Prostate gland (tissue), 2 donors: ENCODE measurements around the gene TTLL10.

ENCODE experiments used
- POLR2A ChIP-seq: fragments of 450-650 bp; IDR thresholded peaks from one replicate; pipeline ENCODE4 v1.6.1; 2016; ENCODE audit warnings: antibody characterized with exemption, mild to moderate bottlenecking
- TF ChIP-seq, protein P1 (sequence below), 4 experiments: fragments of 200-600 bp in 2 of 4; fragments of 450-650 bp in 2 of 4; sonication (generic) in 2 of 4; IDR thresholded peaks; 1 replicate in 3 of 4; 2 replicates in 1 of 4; pipeline ENCODE4 v1.5.1; 2016 to 2019; ENCODE audit warnings: antibody characterized with exemption in 4 of 4, mild to moderate bottlenecking in 2 of 4, moderate library complexity in 2 of 4

DNA sequence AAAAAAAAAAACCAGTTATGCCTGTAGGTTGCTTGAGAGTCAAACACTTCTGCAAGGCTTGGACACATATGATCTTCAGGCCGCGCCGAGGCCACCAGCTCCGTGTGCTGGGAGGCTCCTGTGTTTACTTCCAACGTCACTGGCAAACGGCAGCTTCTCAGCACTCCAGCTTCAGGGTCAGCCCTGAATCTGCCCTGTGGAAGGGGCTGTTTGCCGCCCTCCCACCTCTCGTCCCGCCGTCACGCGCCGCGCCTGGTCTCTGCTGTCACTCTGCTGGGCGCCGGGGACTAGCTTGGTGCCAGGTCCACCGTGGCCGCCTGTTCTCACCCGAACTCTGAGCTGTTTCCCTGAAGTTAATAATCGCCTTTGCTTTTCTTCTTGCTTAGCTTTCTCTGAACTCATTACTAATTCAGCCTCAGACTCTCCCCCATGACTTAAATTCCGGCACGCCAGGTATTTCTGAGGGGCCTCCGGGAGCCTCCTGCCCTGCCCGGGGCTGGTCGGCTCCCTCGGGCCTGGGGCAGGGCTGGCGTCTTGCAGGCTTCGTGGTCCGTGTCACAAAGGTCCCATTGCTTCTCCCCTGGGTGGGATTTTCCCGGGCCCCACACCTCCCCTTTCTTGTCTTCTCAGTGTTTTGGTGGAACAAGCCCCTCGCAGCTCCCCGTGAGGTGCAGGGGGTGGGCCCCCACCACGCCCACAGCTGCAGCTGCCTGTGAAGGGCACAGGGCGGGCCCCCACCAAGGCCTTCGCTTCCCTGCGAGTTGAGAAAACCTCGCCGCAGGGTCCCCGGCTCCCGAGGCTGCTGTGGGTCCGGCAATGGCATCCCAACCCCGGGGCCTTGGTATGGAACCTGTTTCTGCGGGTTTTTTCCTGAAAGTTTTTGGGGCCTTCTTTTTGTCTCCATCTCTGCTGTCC is 43.2 kb upstream of the TTLL10 start:
- TF ChIP-seq, protein P1, sequence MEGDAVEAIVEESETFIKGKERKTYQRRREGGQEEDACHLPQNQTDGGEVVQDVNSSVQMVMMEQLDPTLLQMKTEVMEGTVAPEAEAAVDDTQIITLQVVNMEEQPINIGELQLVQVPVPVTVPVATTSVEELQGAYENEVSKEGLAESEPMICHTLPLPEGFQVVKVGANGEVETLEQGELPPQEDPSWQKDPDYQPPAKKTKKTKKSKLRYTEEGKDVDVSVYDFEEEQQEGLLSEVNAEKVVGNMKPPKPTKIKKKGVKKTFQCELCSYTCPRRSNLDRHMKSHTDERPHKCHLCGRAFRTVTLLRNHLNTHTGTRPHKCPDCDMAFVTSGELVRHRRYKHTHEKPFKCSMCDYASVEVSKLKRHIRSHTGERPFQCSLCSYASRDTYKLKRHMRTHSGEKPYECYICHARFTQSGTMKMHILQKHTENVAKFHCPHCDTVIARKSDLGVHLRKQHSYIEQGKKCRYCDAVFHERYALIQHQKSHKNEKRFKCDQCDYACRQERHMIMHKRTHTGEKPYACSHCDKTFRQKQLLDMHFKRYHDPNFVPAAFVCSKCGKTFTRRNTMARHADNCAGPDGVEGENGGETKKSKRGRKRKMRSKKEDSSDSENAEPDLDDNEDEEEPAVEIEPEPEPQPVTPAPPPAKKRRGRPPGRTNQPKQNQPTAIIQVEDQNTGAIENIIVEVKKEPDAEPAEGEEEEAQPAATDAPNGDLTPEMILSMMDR (IDR thresholded peaks at IDR 0.05): no peak
- no peak for TF ChIP-seq POLR2A
